Measurements from ENCODE around the gene ILDR1.

- TF ChIP-seq POLR2A (IDR thresholded peaks at IDR 0.05; ENCODE audit: low read length) = no peak
- TF ChIP-seq GATA1 (IDR thresholded peaks at IDR 0.05; ENCODE audit: low read depth, low read length) = no peak
Observed at GRCh38 chr3:121975702-121976302, 46.2 kb downstream of the ILDR1 start.
